KOPT-K1 (cell line): Measurements from ENCODE around the gene GH2.
"Not testable (repeated sequence)": the region's sequence is repeated elsewhere in the genome, so short reads cannot be mapped to it uniquely, and the experiment has no call there.

Source experiments
- H3K27ac ChIP-seq: fragments of 200-600 bp; sonication (generic); 2 replicates; pipeline ENCODE4 v1.5.1; 2016; ENCODE audit warnings: antibody characterized with exemption, mild to moderate bottlenecking, low read depth, low read length; ENCODE audit not compliant: poor library complexity, severe bottlenecking
- H3K36me3 ChIP-seq: fragments of 200-600 bp; sonication (generic); 2 replicates; pipeline ENCODE4 v1.5.1; 2017; ENCODE audit warnings: antibody characterized with exemption, mild to moderate bottlenecking, low read length, moderate library complexity; ENCODE audit not compliant: insufficient read depth
- H3K9me3 ChIP-seq: fragments of 200-600 bp; sonication (generic); 2 replicates; pipeline ENCODE4 v1.5.1; 2017; ENCODE audit warnings: antibody characterized with exemption, low read length, mild to moderate bottlenecking; ENCODE audit not compliant: insufficient read depth, poor library complexity, severe bottlenecking

The GH2 gene

DNA sequence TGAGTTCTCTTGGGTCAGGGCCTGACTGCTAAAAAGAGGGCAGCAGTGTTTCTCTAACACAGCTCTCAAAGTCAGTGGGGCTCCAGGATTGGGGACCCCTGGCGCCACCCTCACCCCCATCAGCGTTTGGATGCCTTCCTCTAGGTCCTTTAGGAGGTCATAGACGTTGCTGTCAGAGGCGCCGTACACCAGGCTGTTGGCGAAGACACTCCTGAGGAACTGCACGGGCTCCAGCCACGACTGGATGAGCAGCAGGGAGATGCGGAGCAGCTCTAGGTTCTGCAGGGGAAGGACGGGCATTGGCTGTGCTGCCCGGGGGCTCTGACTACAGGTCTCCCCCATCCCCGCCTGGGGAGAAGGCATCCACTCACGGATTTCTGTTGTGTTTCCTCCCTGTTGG, 35.9 kb upstream of the GH2 start:
- Histone ChIP-seq H3K36me3 (no peaks in the 10 kb centered on the region), H3K9me3 (no peaks in the 10 kb centered on the region), H3K27ac (no peak overlapping the region)

DNA sequence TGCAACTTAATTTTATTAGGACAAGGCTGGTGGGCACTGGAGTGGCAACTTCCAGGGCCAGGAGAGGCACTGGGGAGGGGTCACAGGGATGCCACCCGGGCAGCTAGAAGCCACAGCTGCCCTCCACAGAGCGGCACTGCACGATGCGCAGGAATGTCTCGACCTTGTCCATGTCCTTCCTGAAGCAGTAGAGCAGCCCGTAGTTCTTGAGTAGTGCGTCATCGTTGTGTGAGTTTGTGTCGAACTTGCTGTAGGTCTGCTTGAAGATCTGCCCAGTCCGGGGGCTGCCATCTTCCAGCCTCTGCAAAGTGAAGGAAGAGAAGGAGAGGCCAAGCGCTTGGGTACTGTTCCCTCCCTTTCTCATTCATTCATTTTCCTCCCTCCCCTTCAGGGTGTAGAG, 35.5 kb upstream of the GH2 start:
- not testable (repeated sequence) for H3K27ac ChIP-seq, H3K9me3 ChIP-seq, H3K36me3 ChIP-seq

DNA sequence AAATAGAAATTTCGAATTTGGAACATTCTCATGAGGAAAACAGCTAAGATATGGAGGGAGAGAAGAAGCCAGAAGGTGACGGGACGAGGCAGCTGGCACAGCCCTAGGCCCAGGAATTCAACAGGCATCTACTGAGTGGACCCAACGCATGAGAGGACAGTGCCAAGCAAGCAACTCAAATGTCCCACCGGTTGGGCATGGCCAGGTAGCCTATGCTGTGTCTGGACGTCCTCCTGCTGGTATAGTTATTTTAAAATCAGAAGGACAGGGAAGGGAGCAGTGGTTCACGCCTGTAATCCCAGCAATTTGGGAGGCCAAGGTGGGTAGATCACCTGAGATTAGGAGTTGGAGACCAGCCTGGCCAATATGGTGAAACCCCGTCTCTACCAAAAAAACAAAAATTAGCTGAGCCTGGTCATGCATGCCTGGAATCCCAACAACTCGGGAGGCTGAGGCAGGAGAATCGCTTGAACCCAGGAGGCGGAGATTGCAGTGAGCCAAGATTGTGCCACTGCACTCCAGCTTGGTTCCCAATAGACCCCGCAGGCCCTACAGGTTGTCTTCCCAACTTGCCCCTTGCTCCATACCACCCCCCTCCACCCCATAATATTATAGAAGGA, 34.9 kb upstream of the GH2 start:
- Histone ChIP-seq H3K27ac (no peak overlapping the region), H3K36me3 (no peaks in the 10 kb centered on the region), H3K9me3 (no peaks in the 10 kb centered on the region)

DNA sequence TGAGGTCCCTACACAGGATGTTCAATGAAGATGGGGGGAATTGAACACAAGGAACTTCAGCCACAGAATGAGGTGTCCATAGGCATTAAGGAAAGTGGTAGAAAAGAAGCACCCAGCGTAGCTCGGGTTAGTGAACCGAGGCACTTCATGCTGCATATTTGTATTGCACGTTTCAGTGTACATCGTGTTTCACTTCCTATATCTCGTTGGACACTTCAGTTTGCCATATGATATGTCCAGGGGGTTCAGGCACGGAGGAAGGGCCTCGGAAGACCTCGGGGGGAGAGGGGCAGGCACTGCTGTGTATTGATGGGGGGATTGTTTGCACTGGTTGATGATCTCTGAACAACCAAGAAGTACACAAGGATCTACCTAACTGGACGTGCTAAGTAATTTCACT, 34.0 kb upstream of the GH2 start:
- H3K36me3 ChIP-seq, H3K9me3 ChIP-seq, H3K27ac ChIP-seq: not testable (repeated sequence)

DNA sequence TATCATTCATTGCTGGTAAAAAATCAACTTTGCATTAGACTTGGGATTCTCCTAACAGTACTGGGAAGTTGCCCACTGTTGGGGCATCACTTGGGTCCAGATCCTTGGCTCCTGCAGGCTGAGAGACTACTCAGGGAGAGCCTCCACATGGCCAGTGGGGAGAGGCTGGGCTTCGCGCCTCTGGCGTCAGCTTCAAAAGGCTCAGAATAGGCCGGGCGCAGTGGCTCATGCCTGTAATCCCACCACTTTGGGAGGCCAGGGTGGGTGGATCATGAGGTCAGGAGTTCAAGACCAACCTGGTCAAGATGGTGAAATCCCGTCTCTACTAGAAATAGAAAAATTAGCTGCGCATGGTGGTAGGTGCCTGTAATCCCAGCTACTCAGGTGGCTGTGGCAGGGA, 32.7 kb upstream of the GH2 start:
- H3K36me3 ChIP-seq = no peaks in the 10 kb centered on the region
- H3K9me3 ChIP-seq = no peaks in the 10 kb centered on the region
- H3K27ac ChIP-seq = no peak overlapping the region

DNA sequence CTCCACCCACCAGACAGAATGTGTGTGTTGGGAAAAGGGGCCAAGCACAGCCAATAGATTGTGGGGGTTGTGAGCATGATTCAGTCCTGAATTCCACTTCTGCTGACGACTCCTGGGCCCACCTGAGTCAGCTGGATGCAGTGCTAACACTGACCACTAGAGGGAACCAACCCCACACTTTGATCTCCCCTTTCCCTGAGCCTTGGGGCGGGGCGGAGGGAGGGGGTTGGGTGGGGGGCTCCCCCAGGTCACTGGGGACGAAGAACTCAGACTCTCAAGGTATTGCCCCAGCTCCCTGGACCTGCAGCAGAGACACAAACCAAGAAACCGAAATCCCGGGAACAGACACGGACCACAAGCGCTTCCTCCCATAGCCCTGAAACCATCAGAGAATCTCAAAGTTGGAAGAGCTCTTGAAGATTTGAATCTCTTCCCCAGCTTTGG, 29.9 kb upstream of the GH2 start:
- Histone ChIP-seq H3K9me3 (no peaks in the 10 kb centered on the region), H3K27ac (no peak overlapping the region), H3K36me3 (no peaks in the 10 kb centered on the region)

DNA sequence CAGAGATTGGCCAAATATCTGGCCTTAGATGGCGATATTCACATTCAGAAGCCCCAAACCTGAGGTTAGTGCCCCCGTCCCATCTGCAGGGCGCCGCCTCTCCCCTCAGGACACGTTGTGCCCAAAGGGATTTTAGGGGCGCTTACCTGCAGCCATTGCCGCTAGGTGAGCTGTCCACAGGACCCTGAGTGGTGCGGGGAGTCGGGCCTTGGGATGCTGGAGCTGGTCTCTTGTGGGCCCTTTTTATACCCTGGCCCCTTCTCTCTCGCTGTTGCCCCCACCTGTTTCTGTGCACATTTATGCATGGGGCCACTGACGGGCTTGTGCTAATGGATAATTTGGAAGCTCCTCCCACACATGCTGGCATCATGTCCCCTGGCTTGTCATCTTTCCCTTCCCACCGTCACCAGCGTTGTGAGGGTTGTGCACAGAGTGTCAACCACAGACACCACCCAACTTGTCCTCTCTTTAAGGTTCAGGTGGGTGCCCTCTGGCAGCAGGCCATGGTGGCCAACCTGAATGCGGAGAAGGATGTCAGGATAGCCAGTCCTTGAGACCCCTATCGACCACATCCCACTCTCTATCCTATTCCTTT, 29.4 kb upstream of the GH2 start, which contains the start of gene CSHL1:
Gene CSHL1, minus strand, starts transcription at position 218 of the 595 bp plus-strand sequence. Its CDS starts 62 bp downstream, at position 156.
- H3K36me3 ChIP-seq = no peaks in the 10 kb centered on the region
- H3K27ac ChIP-seq = no peak within 1 kb of the TSS
- no peaks in the 10 kb centered on the region for H3K9me3 ChIP-seq

DNA sequence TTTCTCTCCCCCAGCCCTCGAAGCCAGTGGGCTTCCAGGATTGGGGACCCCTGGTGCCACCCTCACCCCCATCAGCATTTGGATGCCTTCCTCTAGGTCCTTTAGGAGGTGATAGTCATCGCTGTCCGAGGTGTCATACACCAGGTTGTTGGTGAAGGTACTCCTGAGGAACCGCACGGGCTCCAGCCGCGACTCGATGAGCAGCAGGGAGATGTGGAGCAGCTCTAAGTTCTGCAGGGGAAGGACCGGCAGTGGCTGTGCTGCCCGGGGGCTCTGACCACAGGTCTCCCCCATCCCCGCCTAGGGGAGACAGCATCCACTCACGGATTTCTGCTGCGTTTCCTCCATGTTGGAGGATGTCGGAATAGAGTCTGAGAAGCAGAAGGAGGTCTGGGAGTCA, 28.4 kb upstream of the GH2 start:
- Histone ChIP-seq H3K36me3 (no peaks in the 10 kb centered on the region), H3K27ac (no peak overlapping the region)

DNA sequence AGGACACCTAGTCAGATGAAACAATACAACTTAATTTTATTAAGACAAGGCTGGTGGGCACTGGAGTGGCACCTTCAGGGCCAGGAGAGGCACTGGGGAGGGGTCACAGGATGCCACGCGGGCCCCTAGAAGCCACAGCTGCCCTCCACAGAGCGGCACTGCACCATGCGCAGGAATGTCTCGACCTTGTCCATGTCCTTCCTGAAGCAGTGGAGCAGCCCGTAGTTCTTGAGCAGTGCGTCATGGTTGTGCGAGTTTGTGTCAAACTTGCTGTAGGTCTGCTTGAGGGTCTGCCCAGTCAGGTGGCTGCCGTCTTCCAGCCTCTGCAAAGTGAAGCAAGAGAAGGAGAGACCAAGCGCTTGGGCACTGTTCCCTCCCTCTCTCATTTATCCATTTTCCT, 27.8 kb upstream of the GH2 start:
- H3K9me3 ChIP-seq = not testable (repeated sequence)

More for the DNA sequence above, 28.4 kb upstream of the GH2 start:
- H3K9me3 ChIP-seq = no peaks in the 10 kb centered on the region

DNA sequence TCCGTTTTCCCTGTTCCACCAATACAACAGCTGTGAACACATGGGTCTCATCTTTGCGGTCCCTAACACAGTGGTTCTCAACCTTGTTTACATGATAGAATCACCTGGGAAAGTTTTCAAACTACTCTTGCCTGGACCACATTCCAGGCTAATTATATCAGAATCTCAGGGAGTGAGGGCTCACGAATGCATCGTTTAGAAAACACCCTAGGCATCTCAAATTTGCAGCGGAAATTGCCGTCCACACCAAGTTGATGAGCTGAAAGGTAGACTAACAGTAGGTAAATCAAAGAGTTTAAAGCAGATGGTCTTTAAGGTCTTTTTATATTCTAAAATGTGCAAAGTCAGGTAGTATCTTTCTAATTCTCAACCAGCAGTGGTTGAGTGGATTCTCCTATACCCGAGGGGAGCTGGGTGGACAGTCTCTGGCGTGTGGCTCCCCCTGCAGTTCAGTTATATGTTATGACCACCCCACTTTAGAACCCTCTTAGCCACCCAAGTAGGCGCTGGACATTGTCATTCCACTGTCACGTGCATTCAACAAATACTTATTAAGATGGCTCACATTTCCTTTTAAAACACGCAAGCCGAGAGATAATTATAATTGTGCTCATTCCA, 25.5 kb upstream of the GH2 start:
- not testable (repeated sequence) for H3K27ac ChIP-seq, H3K9me3 ChIP-seq, H3K36me3 ChIP-seq

More for the DNA sequence above, 27.8 kb upstream of the GH2 start:
- H3K27ac ChIP-seq, H3K36me3 ChIP-seq: not testable (repeated sequence)

DNA sequence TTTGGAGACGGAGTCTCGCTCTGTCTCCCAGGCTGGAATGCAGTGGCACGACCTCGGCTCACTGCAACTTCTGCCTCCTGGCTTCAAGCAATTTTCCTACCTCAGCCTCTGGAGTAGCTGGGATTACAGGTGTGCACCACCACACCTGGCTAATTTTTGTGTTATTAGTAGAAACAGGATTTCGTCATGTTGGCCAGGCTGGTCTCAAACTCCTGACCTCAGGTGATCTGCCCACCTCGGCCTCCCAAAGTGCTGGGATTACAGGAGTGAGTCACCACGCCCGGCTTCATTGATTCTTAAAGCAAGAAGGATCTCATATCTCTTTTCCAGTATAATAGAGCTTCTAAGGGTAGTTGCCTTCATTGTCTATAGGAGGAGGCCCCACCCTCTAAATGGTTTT, 23.1 kb upstream of the GH2 start:
- not testable (repeated sequence) for H3K27ac ChIP-seq, H3K36me3 ChIP-seq, H3K9me3 ChIP-seq

DNA sequence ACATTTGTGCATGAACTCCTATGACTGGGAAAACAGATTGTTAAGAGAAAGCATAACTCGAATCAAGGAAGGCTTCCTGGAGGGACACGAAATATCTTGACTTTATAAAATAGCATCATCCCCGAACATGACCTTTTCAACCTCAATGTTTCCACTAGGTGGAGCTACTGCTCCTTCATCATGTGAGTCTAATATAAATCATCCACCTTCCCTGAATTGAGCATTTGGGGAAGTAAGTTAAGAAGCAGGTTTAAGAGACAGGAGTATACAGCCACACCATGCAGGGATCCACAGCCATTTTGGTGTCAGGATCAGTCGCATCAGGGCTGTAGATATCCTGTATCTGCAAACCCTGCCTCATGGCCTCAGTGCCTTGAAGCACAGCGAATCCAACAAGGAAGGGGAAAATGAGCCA, 22.1 kb upstream of the GH2 start:
- H3K36me3 ChIP-seq, H3K27ac ChIP-seq, H3K9me3 ChIP-seq: not testable (repeated sequence)

DNA sequence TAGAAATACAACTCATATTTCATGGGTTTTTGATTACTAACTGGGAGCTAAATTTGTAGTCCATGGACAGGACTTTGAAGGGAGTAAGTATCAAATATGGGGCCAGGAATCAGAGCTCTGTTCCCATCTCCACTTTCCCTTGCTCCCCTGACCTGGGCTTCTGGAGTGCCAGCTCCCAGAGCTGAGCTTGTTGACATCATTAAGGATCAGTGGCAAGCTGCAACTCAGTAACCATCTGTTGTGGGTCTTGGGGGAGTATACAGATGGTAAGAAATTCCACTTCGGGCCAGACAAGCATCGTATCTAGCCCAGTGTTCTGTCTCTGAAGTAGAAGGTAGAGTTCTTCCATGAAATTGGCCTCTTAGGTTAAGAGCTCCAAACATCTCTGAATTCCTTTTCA, 20.2 kb upstream of the GH2 start:
- H3K9me3 ChIP-seq, H3K36me3 ChIP-seq, H3K27ac ChIP-seq: not testable (repeated sequence)

DNA sequence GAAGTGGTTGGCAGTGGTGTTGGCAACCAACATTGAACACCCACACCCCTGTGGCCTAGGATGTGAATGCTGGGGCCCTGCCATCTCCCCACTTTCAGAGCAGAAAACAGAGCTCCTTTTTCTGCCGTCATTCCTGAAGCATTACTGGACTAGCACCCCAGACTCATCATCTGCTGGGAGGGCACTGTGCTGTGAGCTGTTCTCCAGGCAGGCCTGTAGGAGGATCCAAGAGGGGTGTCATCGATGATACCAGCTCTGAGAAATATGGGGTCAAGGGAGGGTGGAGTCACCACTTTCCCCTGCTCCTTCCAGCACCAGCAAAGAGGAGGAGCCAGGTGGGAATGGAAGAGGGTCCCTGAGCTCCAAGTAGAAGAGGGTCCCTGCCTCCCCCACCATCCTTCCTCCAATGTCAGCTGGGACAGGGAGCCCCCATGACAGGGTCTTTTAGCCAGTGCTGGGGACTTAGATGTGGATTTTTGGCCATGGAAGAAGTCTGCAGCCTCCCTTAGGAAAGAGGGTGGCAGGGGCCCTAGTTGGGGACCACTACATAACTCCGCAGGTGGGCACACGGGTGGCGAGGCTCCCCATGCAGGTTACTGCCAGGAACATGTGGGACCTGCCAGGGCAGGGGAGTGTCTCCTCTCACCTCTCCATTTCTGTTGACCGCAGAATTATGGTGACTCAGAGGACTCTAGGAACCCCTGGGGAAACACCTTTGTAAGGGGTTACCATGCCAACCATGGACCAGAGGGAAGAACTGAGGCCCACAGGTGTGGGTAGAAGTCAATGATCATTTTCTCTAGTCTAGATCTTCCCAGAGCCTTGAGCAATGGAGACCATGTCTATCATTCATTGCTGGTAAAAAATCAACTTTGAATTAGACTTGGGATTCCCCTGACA, 17.4 kb upstream of the GH2 start:
- not testable (repeated sequence) for H3K36me3 ChIP-seq, H3K9me3 ChIP-seq, H3K27ac ChIP-seq
